ENCODE data around the gene AUH. TPM values are rescaled to one million over a fixed set of nuclear protein-coding genes. Genes with fewer than 3 reads are reported as not detected.

Gene AUH
- total RNA-seq, 1 donor from 2014 or later: 14.0 TPM

GRCh38 chr9:91178281-91179236 lies 183.2 kb downstream of the AUH start:
- Mint-ChIP-seq H3K36me3 (ENCODE audit: low read depth) (no peaks in the 10 kb centered on the region), H3K27me3 (no peaks in the 10 kb centered on the region), H3K27ac (no peak overlapping the region), H3K4me3 (no peak overlapping the region), H3K9me3 (no peaks in the 10 kb centered on the region), H3K4me1 (peaks cover 35% of the 10 kb centered on the region)
- intact Hi-C loops (cut with micrococcal nuclease): no loop called here
- CTCF ChIA-PET: no interaction called here
- DNase-seq: no peak
- no peak for ATAC-seq (ENCODE audit: low read depth)
- POLR2A ChIA-PET: interaction anchor here (1.5 to 1.6 kb wide), 2 partner anchors 14 kb away, joined by 5 to 6 read pairs; no protein-coding TSS in a partner anchor
- no peak for TF ChIP-seq CTCF (IDR thresholded peaks at IDR 0.05)

GRCh38 chr9:91177661-91178280 lies 183.9 kb downstream of the AUH start:
- ChIA-PET POLR2A (interaction anchor here (1.5 to 1.6 kb wide), 2 partner anchors 13 to 15 kb away, joined by 5 to 6 read pairs; no protein-coding TSS in a partner anchor), CTCF (no interaction called here)
- no peak overlapping the region for H3K4me3 Mint-ChIP-seq
- H3K9me3 Mint-ChIP-seq: peaks cover under 1% of the 10 kb centered on the region
- peaks cover 32% of the 10 kb centered on the region for H3K4me1 Mint-ChIP-seq
- no peak for DNase-seq
- intact Hi-C loops (cut with micrococcal nuclease): no loop called here
- ATAC-seq (ENCODE audit: low read depth): no peak
- TF ChIP-seq CTCF (IDR thresholded peaks at IDR 0.05): no peak
- no peaks in the 10 kb centered on the region for H3K36me3 Mint-ChIP-seq (ENCODE audit: low read depth)
- no peaks in the 10 kb centered on the region for H3K27me3 Mint-ChIP-seq
- peak overlapping the region; percentile 12 for H3K27ac Mint-ChIP-seq

GRCh38 chr9:91177081-91177480 lies 184.6 kb downstream of the AUH start:
- POLR2A ChIA-PET: interaction anchor here (1.5 to 1.6 kb wide), 2 partner anchors 12 to 16 kb away, joined by 5 to 6 read pairs; no protein-coding TSS in a partner anchor

GRCh38 chr9:91176426-91176825 lies 185.3 kb downstream of the AUH start:
- no peak overlapping the region for H3K27ac Mint-ChIP-seq
- ChIA-PET CTCF (no interaction called here), POLR2A (interaction anchor here (1.6 kb wide), 1 partner anchor 16 kb away, joined by 6 read pairs; no protein-coding TSS in a partner anchor)
- no peak for TF ChIP-seq CTCF (IDR thresholded peaks at IDR 0.05)
- H3K27me3 Mint-ChIP-seq: no peaks in the 10 kb centered on the region
- peaks cover 6% of the 10 kb centered on the region for H3K36me3 Mint-ChIP-seq (ENCODE audit: low read depth)
- peaks cover 28% of the 10 kb centered on the region for H3K4me1 Mint-ChIP-seq
- DNase-seq: no peak
- no peak overlapping the region for H3K4me3 Mint-ChIP-seq
- no peak for ATAC-seq (ENCODE audit: low read depth)
- intact Hi-C loops (cut with micrococcal nuclease): no loop called here
- H3K9me3 Mint-ChIP-seq: peaks cover 13% of the 10 kb centered on the region

More at GRCh38 chr9:91177081-91177480, 184.6 kb downstream of the AUH start:
- no peak for TF ChIP-seq CTCF (IDR thresholded peaks at IDR 0.05)
- Mint-ChIP-seq H3K36me3 (ENCODE audit: low read depth) (peaks cover 3% of the 10 kb centered on the region), H3K4me3 (no peak overlapping the region), H3K4me1 (peaks cover 28% of the 10 kb centered on the region), H3K9me3 (peaks cover 8% of the 10 kb centered on the region), H3K27me3 (no peaks in the 10 kb centered on the region), H3K27ac (no peak overlapping the region)
- CTCF ChIA-PET: no interaction called here
- DNase-seq (no peak), ATAC-seq (ENCODE audit: low read depth) (no peak)
- intact Hi-C loops (cut with micrococcal nuclease): no loop called here

- Mint-ChIP-seq H3K36me3 (ENCODE audit: low read depth) (peaks cover 8% of the 10 kb centered on the region), H3K9me3 (peaks cover 20% of the 10 kb centered on the region), H3K4me3 (peak overlapping the region; percentile 44), H3K4me1 (peaks cover 28% of the 10 kb centered on the region), H3K27ac (peak overlapping the region; percentile 61), H3K27me3 (no peaks in the 10 kb centered on the region)
- ATAC-seq (ENCODE audit: low read depth) (no peak), DNase-seq (no peak)
- no peak for TF ChIP-seq CTCF (IDR thresholded peaks at IDR 0.05)
- ChIA-PET POLR2A (interaction anchor here (0.6 to 1.4 kb wide), 4 partner anchors 10 to 251 kb away, joined by 3 to 9 read pairs (median 4); no protein-coding TSS in a partner anchor), CTCF (no interaction called here)
- intact Hi-C loops (cut with micrococcal nuclease): loop anchor here (2.0 kb wide), 1 partner anchor 18 kb away; no protein-coding TSS in a partner anchor
Observed at GRCh38 chr9:91174772-91175171, 186.9 kb downstream of the AUH start.

All from activated B cell treated with CpG ODN at 0.5 μM for 24 hours (primary cell).